ENCODE data around the gene MARCHF3.
A peak's percentile ranks its signal among the peaks of the same experiment; 100 is the strongest.
"Not testable (repeated sequence)": the region's sequence is repeated elsewhere in the genome, so short reads cannot be mapped to it uniquely, and the experiment has no call there.

The MARCHF3 gene

GRCh38 chr5:126909856-126910255, 120.5 kb downstream of the MARCHF3 start:
- DNase-seq = no peak
- TF ChIP-seq POLR2A (IDR thresholded peaks at IDR 0.05; ENCODE audit: low read length) = no peak

DNA sequence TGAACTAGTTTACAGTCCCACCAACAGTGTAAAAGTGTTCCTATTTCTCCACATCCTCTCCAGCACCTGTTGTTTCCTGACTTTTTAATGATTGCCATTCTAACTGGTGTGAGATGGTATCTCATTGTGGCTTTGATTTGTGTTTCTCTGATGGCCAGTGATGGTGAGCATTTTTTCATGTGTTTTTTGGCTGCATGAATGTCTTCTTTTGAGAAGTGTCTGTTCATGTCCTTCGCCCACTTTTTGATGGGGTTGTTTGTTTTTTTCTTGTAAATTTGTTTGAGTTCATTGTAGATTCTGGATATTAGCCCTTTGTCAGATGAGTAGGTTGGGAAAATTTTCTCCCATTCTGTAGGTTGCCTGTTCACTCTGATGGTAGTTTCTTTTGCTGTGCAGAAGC, 126.0 kb downstream of the MARCHF3 start:
- DNase-seq = not testable (repeated sequence)

- no peak for TF ChIP-seq GATA1 (IDR thresholded peaks at IDR 0.05; ENCODE audit: low read depth, low read length)
- TF ChIP-seq POLR2A (IDR thresholded peaks at IDR 0.05; ENCODE audit: low read length) = no peak
- DNase-seq = no peak
Observed at GRCh38 chr5:126900796-126901195, 129.6 kb downstream of the MARCHF3 start.

- no peak for TF ChIP-seq GATA1 (IDR thresholded peaks at IDR 0.05; ENCODE audit: low read depth, low read length)
- TF ChIP-seq POLR2A (IDR thresholded peaks at IDR 0.05; ENCODE audit: low read length) = no peak
Observed at GRCh38 chr5:126899476-126899875, 130.9 kb downstream of the MARCHF3 start.

DNA sequence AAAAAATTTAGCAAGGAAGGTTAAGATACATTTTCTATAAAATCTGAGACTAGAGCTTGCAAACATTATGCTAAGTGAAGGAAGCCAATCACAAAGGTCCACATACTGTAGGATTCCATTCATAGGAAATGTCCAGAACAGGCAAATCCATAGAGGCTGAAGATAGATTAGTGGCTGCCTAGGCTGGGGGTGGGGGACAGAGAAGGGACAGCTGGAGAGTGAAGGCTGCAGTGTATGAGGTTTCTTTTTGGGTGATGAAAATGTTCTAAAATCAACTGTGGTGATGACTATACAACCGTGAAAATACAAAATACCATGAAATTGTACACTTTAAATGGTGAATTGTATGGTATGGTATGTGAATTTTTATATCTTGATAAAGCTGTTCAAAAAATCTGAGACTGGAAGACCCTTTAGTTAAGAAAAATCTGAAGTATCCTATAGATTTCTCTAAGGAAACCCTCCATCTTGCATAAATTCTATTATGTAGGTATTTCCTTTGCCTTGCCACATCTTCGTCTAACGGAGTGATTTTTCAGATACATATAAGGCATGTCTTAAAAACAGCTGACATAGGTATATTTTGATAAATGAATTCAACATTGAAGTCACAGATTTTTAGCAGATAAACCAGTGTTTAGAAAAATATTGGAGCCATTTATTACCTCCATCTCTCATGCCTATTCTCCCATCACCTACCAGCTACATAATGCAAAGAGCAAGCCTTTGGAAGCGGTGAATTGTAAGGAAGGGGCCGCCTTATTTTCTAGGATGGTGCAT, 132.3 kb downstream of the MARCHF3 start:
- DNase-seq = no peak

More at GRCh38 chr5:126899476-126899875, 130.9 kb downstream of the MARCHF3 start:
- no peak for DNase-seq

GRCh38 chr5:126896170-126896702, 134.1 kb downstream of the MARCHF3 start:
- TF ChIP-seq POLR2A (IDR thresholded peaks at IDR 0.05; ENCODE audit: low read length) (no peak), GATA1 (IDR thresholded peaks at IDR 0.05; ENCODE audit: low read depth, low read length) (no peak)
- DNase-seq = no peak

More for the DNA sequence above, 132.3 kb downstream of the MARCHF3 start:
- TF ChIP-seq GATA1 (IDR thresholded peaks at IDR 0.05; ENCODE audit: low read depth, low read length) (no peak), POLR2A (IDR thresholded peaks at IDR 0.05; ENCODE audit: low read length) (no peak)

GRCh38 chr5:126895712-126896111, 134.6 kb downstream of the MARCHF3 start:
- not testable (repeated sequence) for DNase-seq

DNA sequence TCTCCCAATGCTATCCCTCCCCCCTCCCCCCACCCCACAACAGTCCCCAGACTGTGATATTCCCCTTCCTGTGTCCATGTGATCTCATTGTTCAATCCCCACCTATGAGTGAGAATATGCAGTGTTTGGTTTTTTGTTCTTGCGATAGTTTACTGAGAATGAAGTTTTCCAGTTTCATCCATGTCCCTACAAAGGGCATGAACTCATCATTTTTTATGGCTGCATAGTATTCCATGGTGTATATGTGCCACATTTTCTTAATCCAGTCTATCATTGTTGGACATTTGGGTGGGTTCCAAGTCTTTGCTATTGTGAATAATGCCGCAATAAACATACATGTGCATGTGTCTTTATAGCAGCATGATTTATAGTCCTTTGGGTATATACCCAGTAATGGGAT, 139.9 kb downstream of the MARCHF3 start:
- DNase-seq = not testable (repeated sequence)

DNA sequence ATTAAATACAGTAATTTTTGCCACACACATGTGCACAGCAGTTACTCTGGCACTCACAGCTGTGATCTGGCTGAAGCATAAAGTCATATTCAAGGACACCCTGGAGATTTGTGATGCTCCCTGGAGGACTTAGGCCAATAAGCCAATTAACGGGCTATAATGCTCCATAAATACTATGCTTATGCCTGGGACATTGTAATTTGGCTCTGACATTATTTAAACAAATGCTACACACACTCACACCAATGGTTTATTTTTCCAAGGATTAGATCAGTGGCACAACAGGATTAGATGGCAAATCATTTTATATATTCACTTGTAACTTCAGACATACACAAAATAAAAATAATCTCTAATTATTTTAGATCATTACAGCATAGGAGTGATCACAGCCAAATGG, 142.2 kb downstream of the MARCHF3 start:
- no peak for TF ChIP-seq GATA1 (IDR thresholded peaks at IDR 0.05; ENCODE audit: low read depth, low read length)
- no peak for TF ChIP-seq POLR2A (IDR thresholded peaks at IDR 0.05; ENCODE audit: low read length)
- no peak for DNase-seq

DNA sequence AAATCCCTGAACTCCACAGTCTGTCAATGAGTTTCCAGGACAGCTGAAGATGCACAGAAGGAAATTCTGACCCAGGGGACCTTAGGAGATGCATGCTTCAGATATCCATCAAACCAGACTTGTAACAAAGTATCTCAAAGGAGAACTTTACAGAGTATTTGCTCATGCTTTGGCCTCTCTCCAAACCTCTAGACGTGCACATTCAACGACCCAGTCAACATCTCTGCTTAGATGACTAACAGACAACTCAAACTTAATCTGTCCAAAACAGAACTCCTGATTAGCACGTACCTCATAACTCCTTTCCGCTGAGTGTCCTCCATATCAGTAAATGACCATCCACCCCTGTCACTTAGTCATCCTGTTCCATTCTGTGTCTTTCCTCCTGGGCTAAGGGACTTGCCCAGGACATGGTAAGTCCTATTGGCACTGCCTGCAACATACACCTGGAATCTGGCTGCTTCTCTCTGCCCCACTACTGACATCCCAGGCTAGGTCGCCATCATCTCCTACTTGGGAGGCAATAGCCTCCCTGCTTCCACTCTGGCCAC, 146.0 kb downstream of the MARCHF3 start:
- DNase-seq = peak; percentile 96 to 98
- TF ChIP-seq POLR2A (IDR thresholded peaks at IDR 0.05; ENCODE audit: low read length) = peak; percentile 44
- TF ChIP-seq GATA1 (IDR thresholded peaks at IDR 0.05; ENCODE audit: low read depth, low read length) = peak; percentile 34

DNA sequence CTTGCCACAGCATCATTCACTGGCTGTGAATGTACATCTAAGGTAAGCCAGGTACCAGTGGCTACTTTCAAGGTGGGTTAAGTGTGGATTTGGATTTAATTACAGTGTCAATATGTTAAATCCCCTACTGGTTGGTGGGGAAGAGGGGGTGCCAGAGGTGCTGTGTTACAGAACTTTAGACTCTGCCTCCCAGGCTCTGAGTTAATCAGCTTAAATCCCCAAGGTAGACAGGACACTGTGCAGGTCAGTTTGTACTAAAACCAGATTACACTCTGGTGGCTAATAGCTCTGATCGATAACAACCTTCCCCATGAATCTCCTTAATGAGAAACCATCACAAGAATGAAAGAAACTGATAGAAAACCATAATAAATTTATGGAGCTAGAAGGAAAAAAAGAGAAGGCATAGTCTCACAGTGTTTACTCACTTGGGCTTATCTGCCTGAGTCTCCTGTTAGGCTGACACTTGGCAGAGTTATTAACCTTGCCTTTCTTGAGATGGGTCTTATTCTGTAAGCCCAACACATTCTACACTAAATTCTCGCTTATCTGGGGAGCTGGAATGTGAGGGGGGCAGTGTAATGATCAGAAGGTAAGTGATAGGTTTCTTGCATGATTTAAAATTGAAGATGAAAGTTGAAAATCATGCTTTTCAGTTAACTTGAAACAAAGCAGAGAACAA, 146.7 kb downstream of the MARCHF3 start:
- TF ChIP-seq GATA1 (IDR thresholded peaks at IDR 0.05; ENCODE audit: low read depth, low read length) = no peak
- TF ChIP-seq POLR2A (IDR thresholded peaks at IDR 0.05; ENCODE audit: low read length) = no peak
- peak; percentile 77 to 87 for DNase-seq

DNA sequence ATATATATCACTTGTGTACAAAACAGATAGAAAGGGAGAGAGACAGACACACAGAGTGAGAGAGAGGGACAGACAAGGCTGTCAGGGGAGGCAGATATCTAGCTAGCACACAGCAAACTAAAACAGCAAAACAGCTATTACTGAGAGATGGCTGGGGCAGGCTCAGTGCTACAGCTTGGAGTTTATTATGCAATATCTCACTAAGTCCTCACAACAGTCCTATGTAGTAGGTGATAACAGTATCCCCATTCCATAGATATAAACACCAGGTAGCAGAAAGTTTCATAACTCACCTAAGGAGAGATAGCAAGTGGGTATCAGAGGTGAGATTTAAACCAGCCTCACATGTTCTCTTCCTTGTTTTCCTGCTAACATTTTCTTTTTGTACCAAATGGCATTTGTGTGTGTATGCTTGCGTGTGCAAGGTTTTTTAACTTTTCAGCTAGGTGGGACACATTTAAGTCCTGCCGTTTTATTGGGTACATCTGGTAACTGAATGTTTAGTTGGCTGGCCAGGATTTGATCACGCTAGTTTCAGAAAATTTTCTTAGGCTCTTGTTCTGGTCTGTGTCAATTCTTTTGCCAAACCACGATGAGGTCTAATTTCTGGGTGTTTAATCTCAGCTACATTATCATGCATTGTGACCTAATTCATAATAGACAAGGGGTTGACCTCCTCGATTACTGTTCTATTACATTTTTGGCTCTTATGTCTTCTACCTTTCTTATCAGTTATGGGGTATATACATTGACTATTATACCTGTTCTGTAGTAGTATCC, 148.3 kb downstream of the MARCHF3 start:
- no peak for TF ChIP-seq POLR2A (IDR thresholded peaks at IDR 0.05; ENCODE audit: low read length)
- no peak for TF ChIP-seq GATA1 (IDR thresholded peaks at IDR 0.05; ENCODE audit: low read depth, low read length)
- DNase-seq = peak in 1 of 2 experiments; percentile 54

GRCh38 chr5:126878634-126879033, 151.7 kb downstream of the MARCHF3 start:
- no peak for DNase-seq
- TF ChIP-seq POLR2A (IDR thresholded peaks at IDR 0.05; ENCODE audit: low read length) = no peak
- no peak for TF ChIP-seq GATA1 (IDR thresholded peaks at IDR 0.05; ENCODE audit: low read depth, low read length)

GRCh38 chr5:126878085-126878484, 152.3 kb downstream of the MARCHF3 start:
- no peak for TF ChIP-seq POLR2A (IDR thresholded peaks at IDR 0.05; ENCODE audit: low read length)
- TF ChIP-seq GATA1 (IDR thresholded peaks at IDR 0.05; ENCODE audit: low read depth, low read length) = no peak
- DNase-seq = no peak

Data from erythroblast (primary cell).